Activated T-cell treated with anti-CD3 and anti-CD28 coated beads for 4 hours (primary cell): ENCODE results near the gene SPIRE1.
"Not testable (repeated sequence)": the region's sequence is repeated elsewhere in the genome, so short reads cannot be mapped to it uniquely, and the experiment has no call there.

Experiments used
- DNase-seq: peaks from one replicate; pipeline ENCODE4 v3.0.0-alpha.2; 2020

The SPIRE1 gene

DNA sequence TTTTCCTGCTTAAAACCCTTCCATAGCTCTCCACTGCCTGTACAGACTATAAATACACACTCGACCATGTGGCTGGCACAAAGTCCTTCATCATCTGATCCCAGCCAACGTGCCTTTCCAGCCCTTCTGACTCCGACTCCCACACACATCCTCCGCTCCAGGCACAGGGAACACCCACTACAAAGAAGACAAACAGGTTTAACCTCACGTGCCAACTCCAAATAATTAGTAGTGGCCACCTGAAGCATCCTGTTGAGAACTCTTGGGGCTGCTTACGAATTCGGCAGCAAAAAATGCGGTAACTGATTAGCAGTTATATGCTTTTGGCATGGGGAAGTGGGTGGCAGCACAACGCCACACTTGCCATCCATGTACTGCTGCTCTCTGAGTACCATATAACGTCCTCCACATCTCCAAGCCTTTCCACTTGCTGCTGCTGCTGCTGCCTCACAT lies 12.1 kb downstream of the SPIRE1 start:
- no peak for DNase-seq

DNA sequence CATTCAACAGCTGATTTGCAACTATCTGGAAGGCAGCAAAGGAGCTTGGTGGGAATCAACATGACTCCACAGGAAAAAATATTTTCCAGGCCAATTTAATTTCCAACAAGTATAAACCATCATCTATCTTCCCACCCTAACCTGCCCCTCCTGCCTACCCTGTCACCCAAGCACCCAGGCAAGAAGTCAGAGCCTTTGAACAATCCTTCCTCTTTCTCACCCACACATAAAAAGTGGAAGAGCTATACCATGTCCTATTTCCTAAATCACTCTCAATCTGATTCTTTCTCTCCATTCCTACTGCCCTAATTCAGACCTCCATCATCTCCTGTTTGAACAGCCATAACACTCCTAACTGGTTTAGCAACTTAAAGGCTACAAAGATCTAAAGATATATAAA lies 12.7 kb downstream of the SPIRE1 start:
- DNase-seq: no peak

DNA sequence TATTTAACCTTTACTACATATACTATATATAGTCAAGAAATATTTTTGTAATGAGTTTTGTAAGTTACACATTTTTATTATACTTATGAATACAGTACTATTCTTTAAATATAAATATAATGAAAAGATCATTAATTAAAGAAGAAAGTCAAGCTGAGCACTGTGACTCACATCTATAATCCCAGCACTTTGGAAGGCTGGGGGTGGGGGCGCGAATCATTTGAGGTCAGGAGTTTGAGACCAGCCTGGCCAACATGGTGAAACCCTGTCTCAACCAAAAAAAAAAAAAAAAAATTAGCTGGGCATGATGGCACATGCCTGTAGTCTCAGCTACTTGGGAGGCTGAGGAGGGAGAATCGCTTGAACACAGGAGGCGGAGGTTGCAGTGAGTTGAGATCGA lies 14.2 kb downstream of the SPIRE1 start:
- DNase-seq: not testable (repeated sequence)

DNA sequence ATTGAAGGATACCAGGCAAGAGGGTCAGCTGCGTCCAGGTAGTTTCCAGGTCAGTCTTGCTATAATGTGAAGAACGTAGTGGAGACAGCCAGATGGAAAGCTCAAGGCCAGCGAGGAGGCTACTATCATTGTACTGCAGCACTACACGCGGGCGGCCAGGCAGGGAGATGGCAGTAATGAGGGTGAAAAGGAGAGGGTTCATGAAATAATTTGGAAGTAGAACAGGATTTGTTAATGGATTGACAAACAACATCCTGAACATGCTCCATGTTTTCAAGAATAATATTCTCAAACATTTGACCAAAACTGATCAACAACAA lies 17.1 kb downstream of the SPIRE1 start:
- DNase-seq: no peak

DNA sequence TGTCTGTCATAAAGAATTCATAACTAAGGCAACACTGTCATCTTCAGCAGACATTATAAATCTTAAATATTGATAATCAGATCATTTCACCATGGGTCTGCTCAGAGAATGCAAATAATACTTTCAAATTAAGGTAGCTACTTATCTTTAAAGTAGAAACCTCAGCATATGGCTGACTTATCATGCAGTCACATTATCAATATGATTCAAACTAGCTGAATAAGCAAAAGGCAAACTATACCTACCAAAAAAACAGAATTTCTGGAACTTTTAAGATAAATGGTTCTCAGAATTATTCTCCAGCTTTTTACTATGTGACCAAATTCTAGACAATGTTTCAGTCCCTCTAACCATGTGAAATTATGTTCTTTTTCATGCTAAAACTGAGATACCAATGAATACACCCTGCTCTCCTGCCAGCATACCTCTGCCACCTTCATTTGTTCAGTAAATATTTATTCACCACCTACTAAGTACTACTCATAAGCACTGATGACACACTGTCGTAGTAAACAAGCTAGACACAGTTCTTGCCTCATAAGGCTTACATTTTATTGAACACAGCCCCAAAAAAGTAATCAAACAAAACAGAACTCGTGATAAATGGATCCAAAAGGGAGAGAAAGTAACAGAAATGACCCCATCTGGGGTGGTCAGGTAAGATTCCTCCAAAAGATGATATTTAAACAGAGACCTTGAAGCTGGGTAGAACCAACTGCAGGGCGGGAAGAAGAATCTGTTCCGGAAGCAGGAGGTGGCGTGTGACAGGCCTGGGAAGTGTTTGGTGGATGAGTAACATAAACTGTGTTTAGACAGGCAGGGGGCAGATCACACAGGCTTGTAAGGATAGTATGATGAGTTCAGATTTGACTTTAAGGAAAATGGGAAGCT lies 17.7 kb downstream of the SPIRE1 start:
- no peak for DNase-seq

DNA sequence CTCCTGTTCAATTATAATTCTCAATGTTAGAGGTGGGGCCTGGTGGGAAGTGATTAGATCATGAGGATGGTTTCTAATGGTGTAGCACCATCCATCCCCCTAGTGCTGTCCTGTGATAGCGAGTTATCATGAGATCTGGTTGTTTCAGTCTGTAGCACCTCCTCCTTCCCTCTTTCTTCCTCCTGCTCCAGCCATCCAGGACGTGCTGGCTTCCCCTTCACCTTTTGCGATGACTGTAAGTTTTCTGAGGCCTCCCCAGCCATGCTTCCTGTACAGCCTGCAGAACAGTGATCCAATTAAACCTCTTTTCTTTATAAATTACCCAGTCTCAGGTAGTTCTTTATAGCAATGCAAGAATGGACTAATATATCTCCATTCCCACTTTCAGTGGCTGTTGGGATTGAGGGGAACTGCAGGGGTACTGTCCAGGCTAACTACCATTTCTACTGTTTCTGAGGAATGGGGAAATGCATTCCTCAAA lies 19.2 kb downstream of the SPIRE1 start:
- no peak for DNase-seq

DNA sequence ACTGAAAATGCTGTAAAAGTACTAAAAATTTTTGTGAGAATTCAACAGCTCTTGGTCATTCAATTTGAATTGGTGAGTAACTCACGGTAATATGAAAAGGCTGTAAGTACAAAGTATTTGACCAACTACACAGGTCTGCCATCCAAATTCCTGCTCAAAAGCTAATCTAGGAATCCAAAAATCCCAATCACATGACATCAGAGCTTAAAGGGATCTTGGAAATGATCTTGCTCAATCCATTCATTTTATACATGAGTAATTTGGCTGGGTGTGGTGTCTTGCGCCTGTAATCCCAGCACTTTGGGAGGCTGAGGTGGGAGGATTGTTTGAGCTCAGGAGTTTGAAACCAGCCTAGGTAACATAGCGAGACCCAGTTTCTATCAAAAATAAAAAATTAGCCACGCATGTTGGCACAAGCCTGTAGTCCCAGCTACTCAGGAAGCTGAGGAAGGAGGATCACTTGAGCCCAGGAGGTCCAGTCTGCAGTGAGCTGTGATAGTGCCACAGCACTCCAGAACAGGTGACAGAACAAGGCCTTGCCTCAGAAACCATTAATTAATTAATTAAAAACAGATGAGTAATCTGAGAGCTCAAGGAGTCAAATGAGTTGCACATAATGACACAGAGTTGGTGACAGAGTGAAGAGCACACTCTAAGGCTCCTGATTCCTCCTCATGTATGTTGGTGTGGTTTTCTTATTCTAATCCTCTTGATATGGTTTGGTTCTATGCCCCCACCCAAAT lies 19.8 kb downstream of the SPIRE1 start:
- DNase-seq: no peak

DNA sequence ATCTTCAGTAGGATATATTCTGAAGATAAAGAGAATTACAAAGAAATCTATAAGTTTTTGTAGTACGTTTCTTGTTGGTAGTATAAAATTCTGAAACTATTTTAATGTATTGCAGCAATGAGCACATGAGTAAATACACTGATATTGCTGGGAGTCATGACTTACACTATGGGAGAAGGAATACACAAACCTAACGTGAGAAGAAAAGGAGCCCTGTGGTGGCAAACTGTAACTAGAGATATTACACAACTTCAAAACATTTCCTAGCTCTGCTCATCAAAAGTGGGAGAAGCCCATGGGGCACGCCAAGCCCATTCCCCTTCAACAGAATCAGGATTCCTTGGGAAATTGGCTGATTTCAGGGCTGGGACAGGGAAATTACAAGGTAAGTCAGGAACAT lies 20.5 kb downstream of the SPIRE1 start:
- DNase-seq: no peak

DNA sequence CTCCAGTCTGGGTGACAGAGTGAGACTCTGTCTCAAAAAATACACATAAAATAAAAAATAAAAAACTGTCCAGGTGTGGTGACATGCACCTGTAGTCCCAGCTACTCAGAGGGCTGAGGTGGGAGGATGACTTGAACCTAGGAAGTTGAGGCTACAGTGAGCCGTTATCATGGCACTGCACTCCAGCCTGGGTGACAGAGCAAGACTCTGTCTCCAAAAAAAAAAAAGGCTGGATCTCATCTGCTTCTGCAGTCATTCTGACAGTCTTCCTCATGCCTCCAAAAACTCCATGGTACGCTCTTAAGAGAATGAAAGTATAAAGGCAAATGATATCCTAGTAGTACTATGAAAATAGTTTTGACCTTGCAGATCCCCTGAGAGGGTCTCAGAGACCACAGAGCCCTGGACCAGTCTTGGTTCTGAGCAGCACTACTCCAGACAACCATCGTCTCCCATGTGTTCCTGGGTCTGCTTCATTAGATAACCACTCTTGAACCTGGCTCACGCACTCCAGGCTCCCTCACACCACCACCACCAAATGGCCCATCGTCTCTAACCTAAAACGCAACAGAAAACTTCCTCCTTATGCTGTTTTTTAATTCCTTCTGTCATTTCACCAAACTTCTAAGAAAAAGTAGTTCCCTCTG lies 26.0 kb downstream of the SPIRE1 start:
- no peak for DNase-seq

DNA sequence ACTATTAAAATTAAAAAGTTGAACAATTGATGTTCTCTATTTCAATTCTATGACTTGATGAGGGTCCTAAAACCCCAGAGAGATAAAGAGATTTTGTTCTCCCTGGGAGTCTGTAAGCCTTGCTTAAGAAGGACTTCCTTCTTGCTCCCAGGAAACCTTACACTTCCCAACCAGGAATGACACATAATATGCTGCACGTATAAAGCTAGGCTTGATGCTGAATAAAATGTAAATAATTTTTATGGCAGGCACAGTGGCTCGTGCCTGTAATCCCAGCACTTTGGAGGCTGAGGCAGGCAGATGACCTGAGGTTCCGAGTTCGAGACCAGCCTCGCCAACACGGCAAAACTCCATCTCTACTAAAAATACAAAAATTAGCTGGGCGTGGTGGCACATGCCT lies 27.8 kb downstream of the SPIRE1 start:
- no peak for DNase-seq

DNA sequence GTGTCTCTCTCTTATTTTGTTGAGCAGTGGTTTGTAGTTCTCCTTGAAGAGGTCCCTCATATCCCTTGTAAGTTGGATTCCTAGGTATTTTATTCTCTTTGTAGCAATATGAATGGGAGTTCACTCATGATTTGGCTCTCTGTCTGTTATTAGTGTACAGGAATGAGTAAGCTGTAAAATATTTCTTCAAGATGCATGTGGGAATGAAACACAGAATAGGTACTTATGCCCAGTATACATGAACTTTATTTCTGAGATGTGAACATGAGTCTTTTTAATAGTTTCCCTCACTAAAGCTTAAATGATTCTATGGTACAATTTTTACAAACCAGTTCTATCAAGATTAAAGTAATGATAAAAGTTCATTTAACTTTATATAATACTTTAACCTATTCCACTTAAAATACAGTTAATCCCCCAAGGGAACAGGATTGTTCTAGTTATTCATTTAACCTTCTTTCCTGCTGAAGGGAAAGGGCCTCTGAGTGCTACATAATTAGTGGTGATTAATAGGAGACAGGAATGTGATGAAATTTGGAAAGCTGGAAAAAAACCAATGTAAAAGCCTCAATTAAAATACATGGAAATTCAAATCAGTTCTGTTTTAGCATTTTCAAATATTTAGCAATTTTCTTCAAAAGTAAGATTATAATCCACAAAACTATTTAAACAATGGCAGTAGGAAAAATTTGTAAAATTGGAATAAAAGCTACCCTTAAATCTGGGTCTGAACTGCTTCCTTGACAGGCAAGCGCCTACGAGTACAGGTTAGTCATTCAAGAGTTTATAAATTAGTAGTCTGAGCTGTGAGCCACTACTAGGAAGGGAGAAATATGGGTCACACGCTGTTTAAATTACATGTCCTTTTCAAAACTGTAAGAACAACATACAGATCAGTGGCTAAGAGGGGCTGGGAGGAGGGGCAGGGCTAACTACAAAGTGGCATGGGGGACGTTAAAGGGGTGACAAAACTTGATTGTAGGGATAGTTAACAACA lies 28.9 kb downstream of the SPIRE1 start:
- DNase-seq: no peak

DNA sequence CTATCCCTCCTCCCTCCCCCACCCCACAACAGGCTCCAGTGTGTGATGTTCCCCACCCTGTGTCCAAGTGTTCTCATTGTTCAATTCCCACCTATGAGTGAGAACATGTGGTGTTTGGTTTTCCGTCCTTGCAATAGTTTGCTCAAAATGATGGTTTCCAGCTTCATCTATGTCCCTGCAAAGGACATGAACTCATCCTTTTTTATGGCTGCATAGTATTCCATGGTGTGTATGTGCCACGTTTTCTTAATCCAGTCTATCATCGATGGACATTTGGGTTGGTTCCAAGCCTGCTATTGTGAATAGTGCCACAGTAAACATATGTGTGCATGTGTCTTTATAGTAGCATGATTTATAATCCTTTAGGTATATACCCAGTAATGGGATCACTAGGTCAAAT lies 30.7 kb downstream of the SPIRE1 start:
- DNase-seq: not testable (repeated sequence)

DNA sequence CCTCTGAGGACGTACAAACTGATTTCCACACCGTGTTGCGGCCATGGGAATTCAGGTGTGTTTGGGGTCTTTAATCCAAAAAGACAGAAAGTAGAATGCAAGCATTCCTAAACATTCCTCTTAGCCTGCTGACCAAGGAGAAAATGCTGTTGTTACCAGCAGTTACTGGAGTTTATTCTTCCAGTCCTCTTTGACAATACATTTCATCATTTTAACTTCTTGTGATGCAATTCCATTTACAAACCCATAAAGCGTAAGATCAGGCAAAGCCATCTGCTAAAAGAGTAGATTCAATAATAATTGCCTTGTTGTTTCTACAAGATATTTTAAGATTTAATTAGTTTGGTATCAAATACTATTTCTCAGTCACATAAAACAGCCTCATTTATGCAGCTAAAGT lies 32.7 kb downstream of the SPIRE1 start:
- DNase-seq: no peak

DNA sequence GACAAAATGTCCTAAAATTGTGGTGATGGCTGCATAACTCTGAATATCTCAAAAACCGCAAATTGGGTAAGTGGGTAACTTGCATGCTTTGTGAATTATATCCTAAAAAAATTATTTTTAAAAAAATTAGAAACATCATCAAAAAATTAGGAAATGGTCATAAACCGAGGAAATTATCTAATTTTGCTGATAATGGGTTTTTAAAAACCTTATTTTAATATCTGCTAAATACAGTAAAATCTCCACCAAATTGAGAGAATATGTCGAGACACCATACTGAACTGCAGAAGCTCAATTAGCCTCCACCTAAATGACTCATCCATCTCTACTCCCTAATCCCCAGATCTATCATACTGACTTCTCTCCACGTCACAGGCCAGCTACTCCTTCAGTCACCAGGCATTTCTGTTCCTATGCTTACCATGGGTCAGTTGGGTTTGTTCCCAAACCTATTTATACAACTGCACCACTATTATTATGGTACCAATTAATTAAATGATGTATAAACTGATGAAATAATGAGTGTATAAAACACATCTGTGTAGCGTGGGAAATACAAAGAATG lies 36.1 kb downstream of the SPIRE1 start:
- DNase-seq: no peak

DNA sequence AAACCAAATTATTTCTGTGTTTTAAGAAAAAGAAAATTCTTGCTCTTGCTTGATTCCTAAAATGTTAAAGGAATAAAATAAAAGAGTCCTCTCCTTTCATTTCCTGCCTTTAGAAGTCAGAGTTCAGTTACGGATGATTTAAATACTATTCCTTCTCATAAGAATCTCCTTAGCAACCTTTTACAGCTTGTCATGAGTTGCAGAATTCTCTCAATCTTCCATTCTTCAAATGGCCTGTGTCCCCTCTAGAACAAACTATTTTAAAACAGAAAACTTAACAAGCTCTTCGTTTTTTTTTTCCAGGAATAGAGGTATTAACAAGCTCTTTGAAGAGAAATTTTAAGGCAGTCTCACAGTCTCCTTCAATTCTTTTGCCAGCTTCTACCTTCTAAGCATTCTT lies 42.2 kb downstream of the SPIRE1 start:
- DNase-seq: no peak

DNA sequence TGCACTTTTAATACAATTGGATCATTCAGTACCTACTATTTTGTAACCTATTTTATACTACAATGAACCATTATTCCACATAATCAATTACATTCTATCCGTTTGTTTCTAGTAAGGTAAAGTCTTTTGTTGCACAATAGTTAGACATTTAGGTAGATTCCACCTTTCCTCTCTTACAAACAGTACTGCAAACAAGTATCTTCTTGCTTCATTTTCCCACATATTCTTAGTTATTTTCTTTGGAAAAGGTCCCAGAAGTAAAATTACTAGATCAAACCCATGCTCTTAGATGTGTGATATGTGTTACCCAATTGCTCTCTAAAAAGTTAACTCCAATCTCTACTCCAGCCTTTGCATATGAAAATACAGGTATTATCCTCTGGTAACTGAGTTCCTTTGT lies 49.6 kb downstream of the SPIRE1 start:
- DNase-seq: no peak

DNA sequence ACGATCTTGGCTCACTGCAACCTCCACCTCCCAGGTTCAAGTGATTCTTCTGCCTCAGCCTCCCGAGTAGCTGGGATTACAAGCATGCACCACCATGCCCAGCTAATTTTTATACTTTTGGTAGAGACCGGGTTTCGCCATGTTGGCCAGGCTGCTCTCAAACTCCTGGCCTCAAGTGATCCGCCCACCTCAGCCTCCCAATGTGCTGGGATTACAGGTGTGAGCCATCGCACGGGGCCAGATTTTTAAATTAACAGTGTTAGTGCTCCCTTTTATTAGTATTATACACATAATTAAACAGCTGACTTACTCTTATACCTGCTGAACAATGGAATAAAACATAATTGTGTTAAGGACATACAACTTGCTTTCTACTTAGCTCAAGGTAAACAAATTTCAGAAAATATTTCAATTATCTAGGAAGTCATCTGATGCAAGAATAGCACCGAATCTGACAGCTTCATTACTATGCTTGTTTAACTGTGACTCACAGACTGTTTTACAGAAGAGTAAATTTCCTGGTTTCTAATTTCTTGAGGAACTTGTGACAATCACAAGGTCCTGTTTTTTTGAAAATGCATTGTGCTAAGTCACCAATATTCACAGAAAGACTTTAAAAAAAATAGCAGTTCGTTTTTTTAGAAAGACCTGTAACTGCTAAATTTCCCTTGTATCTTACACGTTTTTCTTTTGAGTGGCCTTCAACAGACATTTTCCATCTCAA lies 51.2 kb downstream of the SPIRE1 start:
- no peak for DNase-seq

DNA sequence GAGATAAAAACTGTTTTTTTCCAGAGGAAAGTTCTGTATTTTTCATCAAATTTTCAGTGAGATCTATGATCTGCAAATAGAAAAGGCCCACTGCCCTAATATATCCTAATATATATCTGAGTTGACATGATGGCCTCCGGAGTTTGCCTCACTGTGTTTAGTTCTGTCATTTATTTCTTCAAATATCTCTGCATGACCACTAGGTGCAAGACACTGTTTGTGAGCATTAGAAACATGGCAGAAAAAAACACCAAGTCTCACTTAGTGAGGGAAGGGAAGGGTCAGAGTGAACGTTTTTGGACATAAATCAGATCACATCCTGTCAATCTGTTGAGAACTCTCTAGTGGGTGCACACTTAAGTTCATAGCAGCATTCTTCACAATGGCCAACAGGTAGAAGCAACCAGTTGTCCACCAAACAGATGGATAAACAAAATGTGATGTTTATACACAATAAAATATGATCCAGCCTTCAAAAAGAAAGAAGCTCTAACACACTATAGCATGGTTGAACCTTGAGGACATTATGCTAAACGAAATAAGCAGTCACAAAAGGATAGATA lies 53.4 kb downstream of the SPIRE1 start:
- no peak for DNase-seq

DNA sequence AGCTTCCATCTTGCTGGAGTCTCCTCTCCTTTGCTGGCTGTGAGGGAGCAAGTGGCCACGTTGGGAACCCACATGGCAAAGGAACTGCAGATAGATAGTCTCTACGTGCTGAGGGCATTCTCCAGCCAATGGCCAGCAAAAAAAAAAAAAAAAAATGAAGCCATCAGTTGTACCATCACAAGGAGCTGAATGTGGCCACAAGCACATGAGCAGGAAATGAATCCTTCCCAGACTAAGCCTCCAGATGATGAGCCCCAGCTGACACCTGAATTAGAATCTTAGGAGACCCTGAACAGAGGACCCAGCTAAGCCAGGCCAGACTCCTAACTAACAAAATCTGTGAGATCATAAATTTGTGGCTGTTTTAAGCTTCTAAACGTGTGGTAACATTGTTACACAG lies 57.9 kb downstream of the SPIRE1 start:
- DNase-seq: no peak

DNA sequence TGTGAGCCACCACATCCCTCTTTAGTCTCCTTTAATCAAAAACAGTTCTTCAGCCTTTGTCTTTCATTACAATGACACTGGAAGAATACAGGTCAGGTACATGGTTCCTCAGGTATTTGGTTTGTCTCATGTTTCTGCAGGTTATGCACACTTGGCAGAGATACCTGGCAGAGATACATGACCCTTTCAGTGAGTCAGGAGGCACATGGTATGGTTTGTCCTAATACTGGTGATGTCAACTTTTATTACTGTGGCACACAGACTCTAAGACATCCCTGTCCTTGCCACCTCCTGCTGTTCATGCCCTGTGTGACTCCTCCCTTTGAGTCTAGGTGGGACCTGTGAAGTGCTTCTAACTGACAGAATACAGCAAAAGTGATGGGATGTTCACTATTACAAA lies 58.4 kb downstream of the SPIRE1 start:
- DNase-seq: no peak
